ENCODE results near the gene PIRT.

PIRT gene

DNA sequence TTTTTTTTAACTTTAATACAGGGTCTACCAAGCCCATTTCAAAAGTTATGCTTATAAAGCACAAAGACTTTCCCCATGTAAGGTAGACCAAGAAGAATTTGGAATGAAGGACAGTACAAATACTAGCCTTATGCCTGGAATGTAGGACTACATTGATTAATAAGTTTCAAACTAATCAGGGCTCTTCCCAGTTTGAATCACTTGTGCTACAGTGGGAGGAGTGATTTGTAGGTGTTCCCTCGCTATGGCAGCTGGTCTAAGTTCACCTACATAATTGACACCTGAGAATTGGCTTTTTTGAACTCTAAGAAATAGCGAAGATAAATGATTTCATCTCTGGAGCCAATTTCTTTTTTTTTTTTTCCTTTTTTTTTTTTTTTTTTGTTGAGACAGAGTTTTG is 52.6 kb downstream of the PIRT start:
- DNase-seq = no peak

DNA sequence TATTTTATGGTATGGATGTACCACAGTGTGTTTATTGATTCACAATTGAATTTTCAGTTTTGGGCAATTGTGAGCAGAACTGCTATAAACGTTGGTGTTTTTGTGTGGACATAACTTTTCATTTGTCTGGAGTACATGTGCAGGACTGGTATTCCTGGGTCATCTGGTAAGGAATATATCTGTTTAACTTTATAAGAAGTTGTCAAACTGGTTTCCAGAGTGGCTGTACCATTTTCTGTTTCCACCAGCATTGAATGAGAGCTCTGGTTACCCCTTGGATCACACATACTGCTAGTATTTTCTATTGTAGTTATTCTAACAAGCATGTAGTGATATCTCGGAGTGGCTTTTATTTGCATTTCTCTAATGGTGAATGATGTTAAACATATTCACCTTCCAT is 58.3 kb downstream of the PIRT start:
- DNase-seq = no peak

DNA sequence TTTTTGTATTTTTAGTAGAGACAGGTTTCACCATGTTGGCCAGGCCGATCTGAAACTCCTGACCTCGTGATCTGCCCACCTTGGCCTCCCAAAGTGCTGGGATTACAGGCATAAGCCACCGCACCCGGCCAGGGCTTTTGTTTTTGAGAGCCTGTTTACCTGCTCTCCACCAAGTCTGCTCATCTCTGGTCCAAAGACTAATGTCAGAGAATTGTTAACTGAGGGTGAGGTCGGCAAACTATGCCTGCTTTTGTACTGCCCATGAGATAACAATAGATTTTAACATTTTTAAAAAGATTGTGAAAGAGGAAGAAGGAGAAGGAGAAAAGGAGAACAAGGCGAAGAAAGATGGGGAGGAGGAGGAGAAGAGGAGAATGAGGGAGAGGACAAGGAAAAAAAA is 60.0 kb downstream of the PIRT start:
- no peak for DNase-seq

DNA sequence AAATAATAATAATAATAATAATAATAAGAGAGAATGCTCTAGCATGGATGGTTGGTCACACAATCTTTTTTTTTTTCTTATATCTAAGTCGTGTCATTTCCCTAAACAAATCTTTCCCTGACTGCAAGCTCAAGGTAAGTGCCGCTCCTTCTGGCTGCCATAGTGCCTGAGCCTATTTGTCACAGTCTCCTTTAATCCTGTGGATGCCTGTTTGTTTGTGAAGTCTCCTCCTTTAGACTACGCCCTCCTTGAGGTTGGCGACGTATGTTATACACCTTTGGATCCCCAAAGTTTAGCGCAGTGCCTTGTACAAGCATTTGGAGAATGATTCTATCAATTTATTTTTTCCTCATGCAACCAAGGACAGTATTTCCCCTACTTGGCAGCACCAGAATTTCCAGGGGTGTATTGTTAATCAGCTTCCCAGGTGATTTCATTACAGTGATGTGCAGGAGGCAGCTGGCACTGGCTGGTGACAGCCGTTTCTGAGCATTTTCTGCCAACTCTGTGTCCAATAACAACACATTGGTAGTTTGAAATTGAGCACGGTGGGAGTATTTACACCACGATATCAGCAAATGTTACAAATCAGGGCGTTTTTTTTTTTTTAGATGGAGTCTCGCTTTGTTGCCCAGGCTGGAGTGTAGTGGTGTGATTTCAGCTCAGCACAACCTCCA is 60.6 kb downstream of the PIRT start:
- DNase-seq = no peak

DNA sequence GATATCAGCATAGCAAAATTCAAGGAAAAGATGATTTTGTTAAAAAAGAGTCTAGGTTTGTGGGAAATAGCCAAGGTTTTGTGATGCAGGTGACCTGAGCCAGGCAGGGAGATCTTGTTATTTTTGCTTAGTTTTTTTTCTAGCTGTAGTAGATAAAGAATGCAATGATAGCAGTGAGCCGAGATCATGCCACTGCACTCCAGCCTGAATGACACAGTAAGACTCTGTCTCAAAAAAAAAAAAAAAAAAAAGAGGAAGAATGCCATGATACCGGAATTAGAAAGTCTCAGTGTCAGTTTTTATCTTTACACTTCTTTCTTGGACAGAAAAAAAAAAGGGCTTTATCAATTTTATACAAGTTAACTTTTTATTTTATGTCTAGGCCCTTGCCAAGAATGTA is 61.5 kb downstream of the PIRT start:
- DNase-seq = no peak

DNA sequence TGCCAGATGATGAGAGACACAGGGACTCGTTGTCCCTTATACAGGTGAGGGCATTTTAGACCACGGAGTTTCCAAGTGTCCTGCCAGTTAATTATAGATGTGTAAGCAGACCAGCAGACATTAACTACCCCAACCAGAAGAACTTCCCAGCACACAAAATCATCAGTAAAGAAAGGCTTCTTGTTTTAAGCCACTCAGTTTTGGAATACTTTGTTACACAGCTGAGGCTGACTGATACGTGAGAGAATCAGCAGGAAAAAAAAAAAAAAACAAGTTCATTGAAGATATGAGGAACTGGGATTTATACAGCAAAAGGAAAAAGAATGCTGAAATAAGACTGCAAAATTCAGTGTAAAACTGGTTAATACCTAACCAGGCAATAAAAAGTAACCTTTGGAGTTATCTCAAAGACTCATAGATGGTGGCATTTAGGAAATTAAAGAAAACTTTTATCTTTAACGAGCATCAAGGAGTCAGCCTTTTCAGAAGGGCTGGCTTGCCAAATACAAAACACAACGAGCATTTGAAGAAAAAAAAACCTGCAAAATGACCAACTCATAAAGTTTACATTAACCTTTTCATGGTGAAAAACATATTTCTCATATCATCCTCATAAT is 62.0 kb downstream of the PIRT start:
- DNase-seq = no peak

DNA sequence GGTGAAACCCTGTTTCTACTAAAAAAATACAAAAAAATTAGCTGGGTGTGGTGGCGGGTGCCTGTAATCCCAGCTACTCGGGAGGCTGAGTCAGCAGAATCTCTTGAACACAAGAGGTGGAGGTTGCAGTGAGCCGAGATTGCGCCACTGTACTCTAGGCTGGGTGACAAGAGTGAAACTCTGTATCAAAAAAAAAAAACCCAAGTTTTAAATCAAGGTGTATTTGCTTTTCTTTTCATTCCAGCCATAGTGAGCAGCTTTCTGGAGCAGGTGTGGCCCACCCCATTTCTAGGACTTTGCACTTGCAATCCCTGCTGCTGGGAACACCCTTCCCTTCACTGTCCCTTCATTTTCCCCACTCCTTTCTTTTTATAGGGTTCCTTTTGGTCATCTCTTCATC is 62.8 kb downstream of the PIRT start:
- no peak for DNase-seq

DNA sequence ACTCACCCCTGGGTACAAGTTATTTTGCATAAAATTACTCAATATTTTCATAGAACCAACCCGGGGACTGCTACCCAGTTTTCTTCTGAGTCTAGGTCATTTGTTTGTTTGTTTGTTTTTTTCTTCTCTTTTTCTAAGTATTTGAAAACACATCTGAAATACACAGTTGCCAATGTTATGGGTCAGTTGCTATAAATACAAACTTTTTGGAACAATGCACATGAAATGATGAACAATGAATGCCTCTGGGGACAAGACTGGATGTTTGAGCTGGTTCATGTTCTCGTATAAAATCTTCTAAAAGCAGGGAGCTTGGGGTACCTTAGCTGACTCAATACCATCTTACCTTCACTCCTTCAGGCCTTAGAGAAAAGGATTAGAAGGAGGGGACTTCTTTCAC is 64.5 kb downstream of the PIRT start:
- DNase-seq = no peak

All from stimulated activated CD4-positive, alpha-beta T cell treated with anti-CD3 and anti-CD28 coated beads, Interleukin-4, amount 100 ng/mL, for 4 hours (primary cell).